Measurements from ENCODE around the gene BMPR1A. TPM values are rescaled to one million over a fixed set of nuclear protein-coding genes. Genes with fewer than 3 reads are reported as not detected.

The BMPR1A gene
- total and polyA plus RNA-seq, 9 of the 15 experiments (the other 6 are each of a cell fraction or from before 2014, with no cell fraction given): 1.6 to 17.5 (median 9.1) TPM

DNA sequence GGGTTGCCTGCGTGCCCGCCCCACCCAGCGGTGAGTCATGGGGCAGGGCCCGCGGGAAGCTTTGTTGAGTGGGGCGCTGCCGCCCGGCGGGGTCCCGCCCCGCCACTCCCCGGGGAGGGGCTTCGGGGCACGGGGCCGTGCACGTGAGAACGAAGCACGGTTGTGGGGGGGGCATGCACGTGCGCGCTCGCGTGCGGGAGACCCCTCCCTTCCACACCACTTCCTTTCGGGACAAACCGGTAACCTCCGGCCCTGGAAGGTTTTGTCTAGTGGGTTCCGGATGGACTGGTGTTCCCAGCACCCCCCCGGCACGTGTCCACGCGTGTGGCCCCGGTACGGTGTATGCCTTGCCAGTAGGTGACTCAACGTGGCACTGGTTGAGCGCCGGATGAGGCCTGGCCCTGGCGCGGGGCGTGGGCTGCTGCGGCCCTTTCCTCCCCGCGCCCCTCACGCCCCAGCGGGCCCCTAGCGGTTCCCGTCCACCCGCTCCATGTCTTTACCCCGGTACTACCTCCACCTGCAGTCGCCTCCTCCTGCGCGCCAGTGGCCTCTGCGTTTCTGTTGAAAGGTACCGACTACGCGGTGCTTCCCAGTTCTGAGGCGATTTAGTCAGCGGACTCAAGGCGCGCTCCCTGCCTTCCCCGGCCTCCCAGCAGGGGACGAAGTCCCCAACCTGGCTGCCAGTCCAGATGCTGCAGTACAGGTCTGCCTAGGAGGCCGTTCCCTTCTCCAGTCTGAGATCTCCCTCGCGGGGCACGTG is 215.0 kb downstream of the BMPR1A start:
- ChIA-PET POLR2A (no interaction called here), CTCF (ENCODE audit: low intra/inter-chr PET ratio) (no interaction called here)
- intact Hi-C loops (cut with micrococcal nuclease) (no loop called here), in situ Hi-C loops (cut with MboI) (no loop called here)
- Histone ChIP-seq H3K36me3 (ENCODE audit: control insufficient read depth, insufficient read depth, low read length) (no peaks in the 10 kb centered on the region), H3K4me3 (no peak overlapping the region), H3K27ac (ENCODE audit: extremely low read depth, low read depth, low read length) (no peak overlapping the region), H3K4me1 (replicated peaks in 1 of 2; ENCODE audit: control insufficient read depth in 2 of 2, insufficient read depth in 2 of 2, low read length in 2 of 2) (peaks cover 8 to 19% of the 10 kb centered on the region in 2 experiments; a peak in 4 of 5 replicates), H3K79me2 (ENCODE audit: control insufficient read depth, insufficient read depth, low read length) (no peaks in the 10 kb centered on the region), H3K4me2 (ENCODE audit: insufficient read depth, low read length) (no peak overlapping the region), H3K9ac (ENCODE audit: insufficient read depth in 1 of 2, low read depth in 2 of 2, low read length in 2 of 2) (no peak overlapping the region), H2AFZ (ENCODE audit: low read depth, low read length) (no peak overlapping the region), H3K9me1 (ENCODE audit: control insufficient read depth, insufficient read depth, low read length) (no peaks in the 10 kb centered on the region), H3K27me3 (ENCODE audit: control insufficient read depth in 2 of 2, insufficient read depth in 2 of 2, low read length in 2 of 2) (no peaks in the 10 kb centered on the region), H3K9me3 (replicated peaks; ENCODE audit: control insufficient read depth, insufficient read depth, low read depth, low read length) (no peaks in the 10 kb centered on the region), H4K20me1 (replicated peaks; ENCODE audit: control insufficient read depth, insufficient read depth, low read length) (no peaks in the 10 kb centered on the region)
- WGBS (ENCODE audit: insufficient coverage, low coverage, missing lambda C conversion rate): 69% methylated on average over 6 of the region's 66 CpGs
- DNase-seq (ENCODE audit: extremely low read depth in 1 of 4, low spot score in 3 of 4): no peak
- BruUV-seq (replicated peaks): no TSS peak
- TF ChIP-seq FOXP1 (CRISPR knock-in tag; IDR thresholded peaks at IDR 0.05): no peak
- TF ChIP-seq MEF2A (IDR thresholded peaks at IDR 0.05; ENCODE audit: control insufficient read depth, low read depth, low read length): no peak
- TF ChIP-seq BRD9 (IDR thresholded peaks at IDR 0.05; ENCODE audit: low read depth, partially characterized antibody): no peak
- TF ChIP-seq RBM17 (IDR thresholded peaks at IDR 0.05; ENCODE audit: borderline replicate concordance, low read depth, low read length): no peak
- no peak for TF ChIP-seq TCF3 (CRISPR knock-in tag; IDR thresholded peaks at IDR 0.05)
- TF ChIP-seq ZNF561 (CRISPR knock-in tag; conservative IDR thresholded peaks at IDR 0.05): no peak
- no peak for TF ChIP-seq OTX1 (CRISPR knock-in tag; IDR thresholded peaks at IDR 0.05)
- no peak for TF ChIP-seq DMBX1 (CRISPR knock-in tag; IDR thresholded peaks at IDR 0.05; ENCODE audit: borderline replicate concordance)
- no peak for TF ChIP-seq MAFK (IDR thresholded peaks at IDR 0.05; ENCODE audit: low read length)
- TF ChIP-seq, protein P1, sequence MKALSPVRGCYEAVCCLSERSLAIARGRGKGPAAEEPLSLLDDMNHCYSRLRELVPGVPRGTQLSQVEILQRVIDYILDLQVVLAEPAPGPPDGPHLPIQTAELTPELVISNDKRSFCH (CRISPR knock-in tag; IDR thresholded peaks at IDR 0.05): no peak
- TF ChIP-seq, protein P1 (tag; IDR thresholded peaks at IDR 0.05): no peak
- TF ChIP-seq ZFP30 (CRISPR knock-in tag; IDR thresholded peaks at IDR 0.05; ENCODE audit: borderline replicate concordance): no peak
- TF ChIP-seq CBX5 (IDR thresholded peaks at IDR 0.05; ENCODE audit: borderline replicate concordance, low read depth): no peak
- TF ChIP-seq ZNF274 (IDR thresholded peaks at IDR 0.05; ENCODE audit: borderline replicate concordance, low read depth, low read length): no peak
- no peak for TF ChIP-seq ASH1L (IDR thresholded peaks at IDR 0.05; ENCODE audit: borderline replicate concordance, low read depth, partially characterized antibody)
- no peak for TF ChIP-seq ZNF140 (CRISPR knock-in tag; IDR thresholded peaks at IDR 0.05)
- TF ChIP-seq ZBTB7A (IDR thresholded peaks at IDR 0.05; ENCODE audit: borderline replicate concordance, control insufficient read depth, low read depth, low read length): no peak
- TF ChIP-seq RNF2 (IDR thresholded peaks at IDR 0.05): no peak
- no peak for FAIRE-seq
- ATAC-seq: no peak

Data from K562 (cell line).